Thoracic aorta (tissue), 2 donors: ENCODE results near the gene RBM28. TPM values are rescaled to one million over a fixed set of nuclear protein-coding genes. Genes with fewer than 3 reads are reported as not detected.
A peak's percentile ranks its signal among the peaks of the same experiment; 100 is the strongest.

ENCODE experiments used
- ATAC-seq: fragments of 150-250 bp; one replicate; pipeline ENCODE4 v1.8.0; 2017; ENCODE audit warnings: low read depth; ENCODE audit not compliant: insufficient number of reproducible peaks, low FRiP score
- DNase-seq: peaks from one replicate; pipeline ENCODE4 v3.0.0-alpha.2; 2020; ENCODE audit warnings: low spot score
- H3K27ac ChIP-seq, 2 donors: fragments of 200-600 bp; sonication (generic); 1 replicate in 1 of 2; 2 replicates in 1 of 2; pipeline ENCODE4 v1.5.1; 2016; ENCODE audit warnings: mild to moderate bottlenecking in 2 of 2, moderate library complexity in 2 of 2
- H3K27me3 ChIP-seq: fragments of 200-600 bp; sonication (generic); replicated peaks from 2 replicates; pipeline ENCODE4 v1.6.0; 2016; ENCODE audit warnings: mild to moderate bottlenecking; ENCODE audit not compliant: insufficient read depth
- H3K36me3 ChIP-seq: fragments of 200-600 bp; sonication (generic); one replicate; pipeline ENCODE4 v1.5.1; 2016
- H3K4me1 ChIP-seq, 2 donors: fragments of 200-600 bp; sonication (generic); 1 replicate in 1 of 2; 2 replicates in 1 of 2; pipeline versions ENCODE4 v1.5.1 to v1.6.0; 2016; ENCODE audit warnings: low read depth in 2 of 2, mild to moderate bottlenecking in 1 of 2; ENCODE audit not compliant: control insufficient read depth in 1 of 2
- H3K4me3 ChIP-seq: fragments of 200-600 bp; sonication (generic); 2 replicates; pipeline ENCODE4 v1.5.1; 2016; ENCODE audit warnings: mild to moderate bottlenecking
- H3K9me3 ChIP-seq: fragments of 200-600 bp; sonication (generic); 2 replicates; pipeline ENCODE4 v1.5.1; 2016
- total RNA-seq, 2 donors: library from RNA; depleted of rRNA; stranded (reverse); fragments of >200 nt; gene quantifications; one replicate each; pipeline versions ENCODE4 v1.1.0 to v1.2.3, GENCODE V29; 2016
- TF ChIP-seq, protein P1 (sequence below): fragments of 200-600 bp; sonication (generic); IDR thresholded peaks from one replicate; pipeline ENCODE4 v1.5.1; 2019; ENCODE audit warnings: antibody characterized with exemption

The RBM28 gene
- total RNA-seq, 2 donors from 2014 or later, result 20.6 to 49.2 TPM

DNA sequence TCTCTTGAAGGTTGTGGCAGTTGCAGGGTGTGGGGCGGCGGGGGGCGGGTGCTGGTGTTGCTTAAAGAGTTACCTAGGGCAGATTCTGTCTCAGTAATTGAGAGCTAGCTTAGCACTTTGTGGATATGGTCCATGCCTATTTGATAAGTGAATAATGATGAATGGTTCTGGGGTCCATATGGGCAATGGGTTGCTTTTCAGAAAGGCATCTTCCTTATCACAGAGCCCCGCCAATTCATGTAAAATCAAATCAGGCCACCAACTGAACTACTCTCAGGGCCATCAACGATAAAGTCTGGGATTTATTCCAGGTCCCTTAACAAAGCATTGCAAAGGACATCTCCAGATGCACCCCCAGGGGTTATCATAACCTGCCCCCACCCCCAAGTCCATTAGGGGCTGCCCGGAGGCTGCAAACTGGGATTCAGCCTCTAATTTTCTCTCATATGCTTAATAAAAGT is 19.6 kb upstream of the RBM28 start:
- DNase-seq (no peak), ATAC-seq (no peak)
- TF ChIP-seq, protein P1, sequence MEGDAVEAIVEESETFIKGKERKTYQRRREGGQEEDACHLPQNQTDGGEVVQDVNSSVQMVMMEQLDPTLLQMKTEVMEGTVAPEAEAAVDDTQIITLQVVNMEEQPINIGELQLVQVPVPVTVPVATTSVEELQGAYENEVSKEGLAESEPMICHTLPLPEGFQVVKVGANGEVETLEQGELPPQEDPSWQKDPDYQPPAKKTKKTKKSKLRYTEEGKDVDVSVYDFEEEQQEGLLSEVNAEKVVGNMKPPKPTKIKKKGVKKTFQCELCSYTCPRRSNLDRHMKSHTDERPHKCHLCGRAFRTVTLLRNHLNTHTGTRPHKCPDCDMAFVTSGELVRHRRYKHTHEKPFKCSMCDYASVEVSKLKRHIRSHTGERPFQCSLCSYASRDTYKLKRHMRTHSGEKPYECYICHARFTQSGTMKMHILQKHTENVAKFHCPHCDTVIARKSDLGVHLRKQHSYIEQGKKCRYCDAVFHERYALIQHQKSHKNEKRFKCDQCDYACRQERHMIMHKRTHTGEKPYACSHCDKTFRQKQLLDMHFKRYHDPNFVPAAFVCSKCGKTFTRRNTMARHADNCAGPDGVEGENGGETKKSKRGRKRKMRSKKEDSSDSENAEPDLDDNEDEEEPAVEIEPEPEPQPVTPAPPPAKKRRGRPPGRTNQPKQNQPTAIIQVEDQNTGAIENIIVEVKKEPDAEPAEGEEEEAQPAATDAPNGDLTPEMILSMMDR, result no peak
- H3K4me3 ChIP-seq, result no peak overlapping the region
- no peaks in the 10 kb centered on the region for H3K27me3 ChIP-seq
- no peaks in the 10 kb centered on the region for H3K9me3 ChIP-seq
- no peak overlapping the region for H3K27ac ChIP-seq
- H3K4me1 ChIP-seq, result peaks cover 7 to 20% of the 10 kb centered on the region in 2 donors
- no peaks in the 10 kb centered on the region for H3K36me3 ChIP-seq

DNA sequence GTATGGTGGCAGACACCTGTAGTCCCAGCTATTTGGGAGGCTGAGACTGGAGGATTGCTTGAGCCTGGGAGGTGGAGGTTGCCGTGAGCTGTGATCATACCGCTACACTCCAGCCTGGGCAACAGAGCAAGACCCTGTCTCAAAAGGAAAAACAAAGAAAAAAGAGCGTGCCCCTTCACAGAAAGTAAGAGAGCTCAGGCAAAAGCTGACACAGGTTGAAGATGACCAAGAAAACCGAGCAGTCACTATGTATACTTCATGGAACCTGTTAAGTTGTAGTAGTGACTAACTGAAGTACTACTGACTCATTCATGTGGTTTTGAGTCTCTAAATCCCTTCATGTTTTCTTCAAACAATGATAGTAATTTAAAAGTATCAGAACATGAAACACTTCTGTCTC is 19.0 kb upstream of the RBM28 start:
- Histone ChIP-seq H3K9me3 (no peaks in the 10 kb centered on the region), H3K4me1 (peaks cover 7 to 20% of the 10 kb centered on the region in 2 donors), H3K36me3 (no peaks in the 10 kb centered on the region), H3K27ac (no peak overlapping the region), H3K4me3 (no peak overlapping the region), H3K27me3 (no peaks in the 10 kb centered on the region)
- DNase-seq (no peak), ATAC-seq (no peak)
- TF ChIP-seq, protein P1, result no peak

DNA sequence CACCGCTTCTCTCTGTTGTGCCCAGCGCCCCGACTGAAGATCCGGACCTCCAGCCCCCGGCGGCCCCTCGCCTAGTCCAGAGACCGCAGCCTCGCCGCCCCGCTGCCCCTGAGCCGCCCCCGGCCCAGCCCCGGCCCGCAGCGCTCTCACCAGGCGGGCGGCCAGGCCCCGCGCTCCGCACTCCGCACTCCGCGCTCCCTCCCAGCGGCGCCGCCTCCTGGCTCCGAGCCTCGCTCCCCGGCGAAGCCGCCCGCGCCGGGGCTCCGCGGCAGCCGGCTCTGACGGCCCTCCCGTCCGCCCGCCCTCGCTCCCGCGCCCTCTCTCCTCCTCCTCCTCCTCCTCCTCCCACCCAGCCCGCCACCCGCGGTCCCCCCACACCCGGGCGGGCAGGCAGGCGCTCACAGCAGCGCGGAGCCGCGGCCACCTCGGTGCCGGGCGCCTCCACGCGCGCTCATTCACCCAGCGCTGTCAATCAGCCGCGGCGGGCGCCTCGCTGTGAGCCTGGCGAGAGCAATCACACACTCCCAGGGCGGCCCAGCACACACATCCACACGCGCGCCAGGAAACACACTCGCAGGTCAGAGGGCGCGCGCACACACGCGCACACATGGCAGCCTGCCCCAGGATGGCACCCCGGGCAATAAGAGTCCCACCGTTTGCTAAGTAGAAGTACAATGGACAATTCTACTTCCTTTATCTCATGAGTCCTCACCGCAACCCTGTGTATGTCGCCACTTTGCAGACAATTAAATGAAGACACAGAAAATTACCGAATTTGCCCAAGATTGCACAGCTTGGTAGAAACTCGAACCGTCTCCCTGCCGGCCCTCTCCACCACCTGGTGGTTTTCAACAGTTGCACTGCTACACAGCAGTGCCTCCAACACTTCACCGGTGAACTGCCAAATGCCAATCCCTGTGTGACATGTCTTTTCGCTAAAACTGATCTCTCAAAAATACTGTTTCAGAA is 18.0 kb upstream of the RBM28 start, which contains the start of gene PRRT4:
PRRT4 (minus strand) TSS at position 280 of the 969 bp plus-strand sequence.
- Histone ChIP-seq H3K4me1 (peaks cover 7 to 20% of the 10 kb centered on the region in 2 donors), H3K36me3 (no peaks in the 10 kb centered on the region), H3K27ac (no peak within 1 kb of the TSS), H3K9me3 (no peaks in the 10 kb centered on the region), H3K4me3 (peak within 1 kb of the TSS; percentile 79), H3K27me3 (no peaks in the 10 kb centered on the region)
- DNase-seq (no peak), ATAC-seq (no peak)
- TF ChIP-seq, protein P1, result no peak

DNA sequence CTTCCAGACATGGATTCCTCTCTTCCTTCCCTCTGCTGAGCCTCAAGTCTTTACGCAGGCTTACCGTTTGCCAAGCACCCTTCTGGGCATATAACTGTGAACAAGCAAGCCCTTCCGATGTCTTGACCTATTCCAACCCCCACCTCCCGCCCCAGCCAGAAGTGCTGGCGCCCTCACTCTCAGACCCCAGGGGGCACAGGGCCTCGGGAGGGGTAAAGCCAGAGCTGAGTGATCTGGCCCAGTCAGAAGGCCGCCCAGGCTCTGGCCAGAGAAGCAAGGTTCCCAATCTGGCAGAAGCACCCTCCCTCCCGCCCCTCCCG is 16.6 kb upstream of the RBM28 start:
- TF ChIP-seq, protein P1, result no peak
- no peak for ATAC-seq
- Histone ChIP-seq H3K36me3 (no peaks in the 10 kb centered on the region), H3K9me3 (no peaks in the 10 kb centered on the region), H3K4me1 (peaks cover 7 to 20% of the 10 kb centered on the region in 2 donors), H3K27ac (no peak overlapping the region), H3K27me3 (no peaks in the 10 kb centered on the region), H3K4me3 (peak overlapping the region; percentile 79)
- no peak for DNase-seq

DNA sequence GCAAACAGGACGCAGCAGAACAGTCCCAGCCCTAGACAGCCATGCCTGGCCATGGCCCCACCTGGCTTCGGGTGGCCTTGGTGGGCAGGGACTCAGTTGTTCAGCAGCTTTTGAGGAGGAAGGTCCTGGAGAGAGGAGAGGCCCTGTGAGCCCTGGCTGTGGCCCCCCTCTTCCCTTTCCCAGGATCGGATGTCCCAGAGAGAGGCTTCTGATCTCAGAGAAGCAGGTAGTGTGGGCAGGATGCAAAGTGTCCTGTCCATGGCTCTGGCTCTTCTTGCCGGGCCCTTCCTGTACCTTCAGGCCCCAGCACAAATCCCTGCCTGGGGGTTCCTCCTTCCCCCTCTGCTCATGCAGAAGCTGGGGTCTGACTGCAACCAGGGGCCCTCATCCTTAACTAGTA is 16.2 kb upstream of the RBM28 start:
- DNase-seq (no peak), ATAC-seq (no peak)
- Histone ChIP-seq H3K36me3 (no peaks in the 10 kb centered on the region), H3K9me3 (no peaks in the 10 kb centered on the region), H3K27ac (no peak overlapping the region), H3K4me1 (peaks cover 7 to 20% of the 10 kb centered on the region in 2 donors), H3K27me3 (no peaks in the 10 kb centered on the region), H3K4me3 (no peak overlapping the region)
- TF ChIP-seq, protein P1, result no peak
